HG03095 (cell line): ENCODE results near the gene PON2.
A peak's percentile ranks its signal among the peaks of the same experiment; 100 is the strongest.
"Not testable (repeated sequence)": the region's sequence is repeated elsewhere in the genome, so short reads cannot be mapped to it uniquely, and the experiment has no call there.

Source experiments
- ATAC-seq: cut with Tn5 transposase; IDR thresholded peaks from one replicate; pipeline ENCODE4 v1.9.1; 2021; ENCODE audit warnings: moderate library complexity; ENCODE audit not compliant: unreplicated experiment

PON2 gene

DNA sequence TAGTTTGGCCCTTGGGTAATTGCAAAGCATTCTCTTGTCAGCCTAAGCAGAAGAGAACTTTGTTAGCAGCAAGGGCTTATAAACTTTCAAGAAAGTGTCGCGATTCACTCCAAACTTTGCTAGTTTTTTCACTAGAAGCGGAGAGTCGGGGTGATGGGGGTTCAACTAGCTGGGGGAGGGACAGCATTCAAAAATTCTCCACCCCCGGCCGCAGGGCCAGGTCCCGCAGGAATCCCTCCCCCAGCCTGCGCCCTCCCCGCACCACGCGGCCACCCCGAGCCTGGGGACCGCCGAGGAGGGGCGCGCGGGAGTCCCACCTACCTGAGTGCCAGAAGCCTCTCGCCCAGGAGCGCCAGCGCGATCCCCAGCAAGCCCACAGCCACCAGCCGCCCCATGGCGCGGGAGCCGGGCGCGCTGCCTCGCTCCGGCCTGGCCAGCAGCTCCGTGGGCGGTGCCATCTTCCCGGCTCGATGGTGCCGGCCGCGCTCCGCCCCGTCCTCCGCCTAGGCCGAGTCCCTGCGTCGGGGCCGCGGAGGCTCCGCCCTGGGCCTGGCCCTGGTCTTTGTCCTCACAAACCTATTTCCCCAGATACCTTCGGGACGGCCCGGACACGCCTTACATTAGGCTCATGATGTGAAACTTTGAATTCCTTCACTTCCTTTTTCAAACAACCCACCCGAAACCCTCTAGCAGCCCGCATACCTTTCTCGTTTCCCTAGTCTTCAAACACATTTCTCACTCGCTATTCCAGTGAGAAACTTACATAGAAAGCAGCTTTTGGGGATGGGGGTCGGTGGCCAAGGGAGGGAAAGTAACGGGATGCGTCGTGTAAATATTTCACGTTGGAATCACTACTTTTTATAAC lies at the start of gene PON2:
Gene PON2, minus strand, starts transcription at position 472 of the 865 bp plus-strand sequence. Its CDS starts 77 bp downstream, at position 395.
- ATAC-seq, result peak; percentile 96

DNA sequence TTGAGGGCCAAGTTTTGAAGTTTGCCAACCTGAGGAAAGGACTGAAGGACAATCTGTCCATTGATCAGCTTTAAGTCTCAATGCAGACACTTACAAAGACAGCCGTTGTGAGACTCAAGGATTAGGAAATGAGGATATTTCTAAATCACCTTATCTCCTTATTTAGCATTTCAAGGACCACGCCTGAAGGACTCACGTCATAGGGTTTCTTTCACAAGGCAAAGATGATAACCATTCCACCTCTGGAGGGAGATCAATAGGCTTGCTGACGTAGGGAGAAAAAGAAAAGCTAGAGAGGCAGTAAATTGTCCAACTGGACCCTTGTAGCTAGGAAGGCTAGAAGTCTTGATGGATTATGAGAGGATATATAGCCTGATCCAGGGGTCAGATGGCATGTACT lies 47.6 kb upstream of the PON2 start:
- no peak for ATAC-seq

DNA sequence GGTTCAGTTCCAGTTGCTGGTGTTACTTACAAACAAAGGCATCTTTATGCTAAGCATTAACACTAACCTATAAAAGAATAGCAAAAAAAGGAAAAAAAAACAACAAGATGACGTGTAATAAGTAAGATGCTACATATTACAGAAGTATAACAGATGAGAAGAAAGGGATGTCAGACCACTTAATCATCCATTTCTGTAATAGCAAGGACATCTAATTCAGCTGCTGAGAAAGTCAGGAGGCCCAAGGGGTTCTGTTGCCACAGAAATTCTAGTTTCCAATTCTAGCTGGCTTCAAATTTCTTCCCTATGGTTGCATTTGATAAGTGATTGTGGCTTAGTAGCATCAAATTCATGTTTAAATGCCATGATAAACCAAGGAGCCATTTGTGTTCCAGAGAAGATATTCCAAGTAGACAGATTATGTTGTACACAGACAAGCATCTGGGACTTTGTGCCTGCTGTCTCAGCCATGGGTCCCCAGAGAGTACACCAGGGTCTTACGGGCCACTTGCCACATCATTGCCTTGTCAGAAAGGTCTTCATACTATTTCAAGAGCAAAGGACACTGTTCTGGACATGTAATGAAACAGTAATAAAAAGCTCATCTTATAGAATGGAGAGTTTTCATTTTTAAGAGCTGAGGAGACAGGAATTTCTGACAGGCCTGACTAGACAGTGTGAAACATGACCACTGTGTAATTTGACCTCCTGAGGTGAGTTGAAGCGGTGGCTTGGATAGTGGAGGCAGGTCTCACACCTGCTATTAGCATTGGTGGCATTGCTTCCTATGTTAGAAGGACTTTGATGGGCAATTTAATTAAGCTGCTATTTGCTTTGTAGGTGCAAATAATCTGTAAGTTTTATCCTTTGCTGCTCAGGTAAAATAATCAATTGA lies 46.7 kb upstream of the PON2 start:
- ATAC-seq, result no peak

DNA sequence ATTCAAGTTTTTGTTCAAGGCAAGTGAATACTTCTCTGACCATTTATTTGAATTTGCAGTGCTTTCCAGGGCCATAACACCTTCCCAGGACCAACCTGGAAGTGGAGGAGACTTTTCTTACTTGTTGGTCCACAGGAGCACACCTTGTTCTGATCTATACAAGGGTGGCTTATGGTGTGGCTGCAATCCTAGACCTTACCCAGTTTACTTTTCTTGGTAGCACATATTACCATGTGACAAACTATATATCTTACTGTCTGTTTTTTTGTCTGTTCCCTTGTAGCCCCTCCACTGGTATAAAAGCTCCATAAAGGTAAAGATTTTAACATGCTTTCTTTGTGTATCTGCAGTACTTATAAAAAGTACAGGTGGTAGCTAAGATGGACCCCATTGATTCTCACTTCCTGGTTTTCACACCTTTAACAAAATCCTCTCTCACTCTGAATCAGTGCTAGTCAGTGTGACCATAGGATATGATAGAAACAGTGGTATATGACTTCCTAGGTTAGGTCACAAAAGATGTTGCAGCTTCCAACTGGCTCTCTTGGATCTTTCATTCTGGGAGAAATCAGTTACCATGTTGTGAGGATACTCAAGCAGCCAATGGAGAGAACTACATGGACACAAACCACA lies 45.3 kb upstream of the PON2 start:
- peak; percentile 55 for ATAC-seq

GRCh38 chr7:95478272-95479037 lies 43.6 kb upstream of the PON2 start:
- no peak for ATAC-seq

DNA sequence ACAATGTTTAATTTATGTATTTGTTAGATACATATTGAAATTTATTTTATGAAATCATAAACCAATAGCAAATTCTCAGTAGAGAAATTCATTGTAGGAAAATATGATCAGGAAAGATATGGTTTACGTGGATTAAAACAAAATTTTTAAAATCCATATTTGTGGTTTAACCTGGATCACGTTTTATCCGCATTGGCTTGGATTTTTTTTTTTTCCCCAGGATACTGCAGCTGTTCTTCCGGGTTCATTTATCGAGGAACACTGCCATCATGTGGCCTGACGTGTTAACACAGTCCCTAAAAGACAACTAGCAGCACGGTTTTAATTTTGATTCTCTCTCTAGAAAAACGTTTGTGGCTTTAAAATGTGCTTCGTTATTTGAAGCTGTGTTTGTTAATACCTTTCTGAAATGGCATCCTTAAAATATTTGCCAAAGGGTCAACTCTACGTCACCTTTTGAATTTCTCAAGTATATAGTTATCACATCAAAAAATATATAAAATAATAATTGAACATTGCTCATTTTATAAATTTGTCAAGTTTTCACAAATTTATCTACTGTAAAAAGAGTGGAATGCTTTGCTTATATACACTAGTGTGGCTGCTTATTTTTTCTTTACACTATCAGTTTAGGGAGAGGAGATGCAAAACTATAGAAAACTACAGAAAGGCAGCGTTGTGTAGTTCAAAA lies 42.2 kb upstream of the PON2 start:
- ATAC-seq, result peak; percentile 64

GRCh38 chr7:95476072-95476847 lies 41.4 kb upstream of the PON2 start:
- ATAC-seq, result no peak

DNA sequence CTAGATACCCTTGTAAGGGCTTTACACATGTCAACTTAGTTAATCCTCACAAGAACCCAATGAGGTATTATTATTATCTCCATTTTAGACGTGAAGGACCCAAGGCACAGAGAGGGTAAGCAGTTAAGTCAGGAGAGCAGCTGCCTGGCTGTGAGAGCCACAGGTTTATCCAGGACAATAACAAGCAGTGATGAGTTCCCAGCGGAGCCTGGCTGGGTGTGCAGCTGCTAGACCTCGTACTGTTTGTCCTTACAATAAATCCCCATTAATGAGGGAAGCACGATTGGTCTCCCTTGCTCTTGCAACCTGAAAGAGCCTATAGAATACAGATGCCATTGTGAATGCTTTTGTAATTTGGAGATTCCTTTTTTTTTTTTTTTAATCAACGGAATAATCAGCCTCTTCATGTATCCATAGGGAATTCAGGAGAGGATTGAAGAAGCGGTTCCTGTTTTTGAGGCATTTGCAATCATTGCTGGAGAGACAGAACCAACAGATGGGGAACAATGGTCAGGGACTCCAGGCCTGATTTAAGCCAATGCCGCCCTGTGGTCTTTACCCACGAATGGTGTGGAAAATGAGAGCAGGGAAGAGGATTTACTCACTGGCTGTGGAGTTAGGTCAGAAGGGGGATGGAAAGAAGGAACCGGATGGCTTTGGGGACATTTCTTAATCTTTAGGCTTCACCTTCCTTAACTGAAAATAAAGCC lies 38.6 kb upstream of the PON2 start:
- ATAC-seq, result no peak

DNA sequence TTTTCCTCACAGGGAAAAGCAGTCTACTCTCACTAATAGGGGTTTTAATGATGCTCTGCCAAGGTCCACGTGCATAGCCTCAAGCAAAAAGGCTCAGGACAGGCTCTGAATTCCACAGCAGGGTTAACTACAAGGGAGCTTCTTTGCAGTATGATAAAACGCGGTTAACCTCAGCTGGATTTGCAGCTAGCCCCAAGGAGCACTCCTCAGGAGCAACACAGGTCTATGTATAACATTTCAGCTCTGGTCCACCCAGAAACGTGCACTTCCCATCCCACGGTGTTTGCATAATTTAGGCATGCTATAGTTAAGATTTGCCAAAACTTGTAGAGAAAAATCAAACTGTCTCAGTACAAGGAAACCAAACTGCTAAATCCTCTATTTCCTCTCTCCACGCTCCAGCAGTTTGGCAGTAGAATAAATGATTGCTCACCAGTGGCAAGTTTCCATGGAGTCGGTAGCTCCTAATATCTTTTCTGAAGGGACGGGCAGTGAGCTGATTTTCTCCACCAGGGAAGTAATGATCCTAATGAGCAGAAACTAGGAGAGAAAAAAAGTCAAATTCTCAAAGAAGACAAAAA lies 37.8 kb upstream of the PON2 start:
- ATAC-seq, result no peak

GRCh38 chr7:95471071-95471470 lies 36.2 kb upstream of the PON2 start:
- no peak for ATAC-seq

DNA sequence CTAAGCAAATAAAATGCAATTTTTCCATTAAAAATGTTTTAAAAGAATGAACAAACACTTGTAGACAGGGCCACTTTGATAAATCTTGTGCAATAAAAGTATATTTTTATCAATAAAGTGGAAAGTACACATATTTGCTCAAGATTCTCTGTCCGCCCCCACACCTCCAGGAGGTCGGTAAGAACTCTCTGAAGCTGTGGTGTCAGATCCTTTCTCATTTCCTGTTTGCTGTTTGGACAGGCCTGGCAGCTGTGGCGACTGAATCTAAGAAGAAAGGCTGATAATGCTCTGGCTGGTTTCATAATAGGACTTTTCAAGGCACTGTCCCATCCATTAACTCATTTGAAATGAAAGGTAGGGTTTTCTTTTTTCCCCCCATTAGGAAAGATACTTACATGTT lies 35.6 kb upstream of the PON2 start:
- ATAC-seq, result peak; percentile 96

- no peak for ATAC-seq
Measured at GRCh38 chr7:95469848-95470247, 35.0 kb upstream of the PON2 start.

GRCh38 chr7:95469187-95469586 lies 34.4 kb upstream of the PON2 start:
- no peak for ATAC-seq

DNA sequence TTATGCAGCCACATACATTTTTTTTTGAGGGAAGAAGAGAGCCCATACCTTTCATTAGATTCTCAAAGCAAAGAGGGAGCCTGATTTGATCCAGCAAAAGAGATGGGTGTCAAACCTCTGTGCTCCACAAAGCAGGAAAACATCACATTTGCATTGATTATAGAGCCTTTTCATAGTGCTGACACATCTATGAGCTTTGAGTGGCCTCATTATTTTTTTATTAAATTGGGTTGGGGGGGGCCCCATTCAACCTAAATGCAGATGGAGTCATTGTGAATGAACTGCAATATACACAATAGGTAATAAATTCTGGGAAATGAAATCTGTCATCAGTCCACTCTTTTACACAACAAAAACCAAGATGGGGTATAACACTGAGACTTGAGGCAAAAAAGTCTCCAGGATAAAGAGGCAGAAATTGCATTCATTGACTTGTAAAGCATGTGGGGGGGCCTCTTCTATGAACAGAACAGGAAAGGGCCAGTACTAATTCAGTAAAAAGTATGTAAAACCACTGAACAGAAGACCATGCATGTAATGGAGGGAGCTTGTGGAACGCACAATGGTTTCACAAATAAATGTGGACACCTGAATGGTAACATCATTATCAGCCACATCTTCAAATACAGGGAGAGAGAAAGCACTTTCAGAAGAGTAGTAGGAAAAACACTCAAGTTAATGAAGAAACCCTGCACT lies 33.2 kb upstream of the PON2 start:
- no peak for ATAC-seq

DNA sequence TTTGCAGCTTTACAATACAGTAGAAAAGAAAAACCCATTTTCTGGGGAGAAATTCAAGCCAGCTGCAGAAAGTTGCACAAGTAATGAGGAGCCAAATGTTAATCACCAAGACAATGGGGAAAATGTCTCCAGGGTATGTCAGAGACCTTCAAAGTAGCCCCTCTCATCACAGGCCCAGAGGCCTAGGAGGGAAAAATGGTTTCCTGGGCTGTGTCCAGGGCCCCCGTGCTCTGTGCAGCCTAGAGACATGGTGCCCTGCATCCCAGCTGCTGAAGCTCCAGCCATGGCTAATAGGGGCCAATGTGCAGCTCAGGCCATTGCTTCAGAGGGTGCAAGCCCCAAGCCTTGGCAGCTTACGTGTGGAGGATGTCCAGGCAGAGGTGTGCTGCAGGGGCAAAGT lies 25.8 kb upstream of the PON2 start:
- not testable (repeated sequence) for ATAC-seq

DNA sequence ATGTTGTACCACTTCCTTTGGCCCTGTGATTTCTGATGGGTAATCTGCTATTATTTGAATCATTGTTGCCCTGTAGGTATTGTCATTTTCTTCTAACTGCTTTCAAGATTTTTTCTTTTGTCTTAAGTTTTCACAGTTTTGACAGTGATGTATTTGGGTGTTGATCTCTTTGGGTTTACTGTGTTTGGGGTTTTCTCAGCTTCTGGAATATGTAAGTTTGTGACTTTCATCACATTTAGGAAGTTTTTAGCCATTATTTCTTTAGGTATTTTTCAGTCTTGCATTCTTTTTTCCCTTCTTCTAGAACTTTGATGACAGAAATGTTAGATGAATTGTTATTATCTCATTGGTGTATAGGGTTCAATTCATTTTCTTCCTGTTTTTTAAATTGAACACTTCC lies 23.1 kb upstream of the PON2 start:
- no peak for ATAC-seq

- no peak for ATAC-seq
Measured at GRCh38 chr7:95454438-95455045, 19.7 kb upstream of the PON2 start.
